T-helper 1 cell (primary cell): ENCODE measurements around the gene TP53AIP1.

Experiments used
- DNase-seq, 5 donors: peaks; one replicate each; pipeline ENCODE4 v3.0.0-alpha.2; 2012 to 2020

TP53AIP1 gene

DNA sequence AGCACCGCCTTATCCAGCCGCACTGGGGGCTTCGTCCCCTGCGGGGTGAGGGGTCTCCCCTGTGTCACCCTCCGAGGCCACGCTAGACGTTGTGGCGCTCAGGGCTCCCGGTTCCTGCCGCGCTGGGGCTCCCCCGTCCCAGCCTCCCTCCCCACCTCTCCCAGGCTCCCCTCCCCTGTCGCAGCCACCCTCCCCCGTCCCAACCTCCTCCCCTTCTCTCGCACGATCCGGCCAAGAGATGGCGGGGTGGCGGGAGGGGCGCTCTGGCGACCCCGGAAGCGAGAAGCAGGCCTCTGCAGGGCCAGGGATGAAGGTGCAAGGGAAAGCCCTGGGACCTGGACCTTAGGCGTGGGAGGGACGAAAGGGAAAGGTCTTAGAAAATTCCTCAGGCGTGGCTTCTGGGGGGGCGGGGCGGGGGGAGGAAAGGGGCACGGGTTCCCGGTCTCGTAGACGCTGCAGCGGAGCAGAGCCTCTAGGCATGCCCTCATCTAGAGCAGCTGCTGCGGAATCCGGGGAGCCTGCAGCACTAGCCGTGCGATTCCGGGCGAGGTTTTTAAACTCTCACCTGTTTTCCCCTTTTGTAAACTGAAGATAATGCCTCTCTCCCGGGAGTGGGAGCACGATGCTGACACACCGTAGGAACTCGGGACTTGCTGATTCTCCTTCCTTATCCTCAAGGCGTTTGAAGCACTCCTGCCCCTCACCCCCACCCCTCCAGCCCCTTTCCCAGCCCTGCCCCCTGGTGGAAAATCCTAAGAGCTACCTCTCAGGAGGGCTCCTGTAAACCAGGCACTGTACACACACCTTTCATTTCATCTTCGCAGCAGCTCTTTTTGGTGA is 37.1 kb downstream of the TP53AIP1 start:
- peak in 3 of 5 donors; percentile 25 to 39 (median 28) for DNase-seq

DNA sequence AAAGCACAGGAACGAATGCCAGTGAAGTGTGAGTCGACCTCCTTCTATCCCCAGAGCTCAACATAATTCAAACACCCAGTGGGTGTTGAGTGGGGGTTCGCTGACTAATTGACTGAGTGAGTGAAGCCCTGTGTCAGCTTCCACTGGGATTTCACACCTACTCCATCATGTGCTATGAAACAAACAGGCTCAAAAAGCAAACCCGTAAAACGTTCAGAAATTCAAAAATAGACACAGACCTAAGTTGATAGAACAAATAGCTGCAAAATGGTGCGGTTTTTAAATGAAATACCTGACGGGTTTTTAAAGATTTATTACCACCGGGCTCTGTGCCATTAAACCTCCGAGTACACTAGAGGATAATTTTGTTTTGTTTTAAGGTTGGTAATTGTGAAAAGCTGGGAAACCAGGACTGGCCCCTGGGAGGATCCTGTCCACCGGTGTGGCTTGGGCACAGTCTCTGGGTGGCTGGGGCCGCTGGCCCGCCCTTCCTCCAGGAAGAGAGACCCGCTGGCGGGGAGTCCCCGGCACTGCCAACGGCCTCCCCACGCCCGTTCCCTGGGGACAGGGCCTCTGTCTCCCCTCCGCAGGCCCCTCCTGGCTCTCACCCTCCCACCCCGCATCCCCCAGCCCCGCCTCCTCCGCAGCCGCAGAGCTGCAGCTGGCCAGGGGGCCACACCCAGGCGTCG is 37.9 kb downstream of the TP53AIP1 start:
- DNase-seq, result no peak

DNA sequence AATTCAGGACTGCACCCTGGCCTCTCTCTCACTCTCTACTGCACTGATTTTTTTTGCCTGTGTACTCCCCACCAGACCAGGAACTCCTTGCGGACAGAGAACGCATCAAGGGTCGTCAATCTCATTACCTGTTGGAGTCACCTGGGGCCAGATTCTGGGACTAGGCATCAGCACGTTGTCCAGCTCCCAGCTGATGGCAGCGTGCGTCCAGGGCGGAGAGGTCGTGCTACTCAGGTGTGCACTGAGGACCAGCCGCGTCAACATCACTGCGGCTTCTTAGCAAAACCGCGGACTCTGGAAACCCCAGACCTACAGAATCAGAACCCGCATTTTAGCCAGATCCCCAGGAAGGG is 38.4 kb downstream of the TP53AIP1 start:
- DNase-seq, result no peak

DNA sequence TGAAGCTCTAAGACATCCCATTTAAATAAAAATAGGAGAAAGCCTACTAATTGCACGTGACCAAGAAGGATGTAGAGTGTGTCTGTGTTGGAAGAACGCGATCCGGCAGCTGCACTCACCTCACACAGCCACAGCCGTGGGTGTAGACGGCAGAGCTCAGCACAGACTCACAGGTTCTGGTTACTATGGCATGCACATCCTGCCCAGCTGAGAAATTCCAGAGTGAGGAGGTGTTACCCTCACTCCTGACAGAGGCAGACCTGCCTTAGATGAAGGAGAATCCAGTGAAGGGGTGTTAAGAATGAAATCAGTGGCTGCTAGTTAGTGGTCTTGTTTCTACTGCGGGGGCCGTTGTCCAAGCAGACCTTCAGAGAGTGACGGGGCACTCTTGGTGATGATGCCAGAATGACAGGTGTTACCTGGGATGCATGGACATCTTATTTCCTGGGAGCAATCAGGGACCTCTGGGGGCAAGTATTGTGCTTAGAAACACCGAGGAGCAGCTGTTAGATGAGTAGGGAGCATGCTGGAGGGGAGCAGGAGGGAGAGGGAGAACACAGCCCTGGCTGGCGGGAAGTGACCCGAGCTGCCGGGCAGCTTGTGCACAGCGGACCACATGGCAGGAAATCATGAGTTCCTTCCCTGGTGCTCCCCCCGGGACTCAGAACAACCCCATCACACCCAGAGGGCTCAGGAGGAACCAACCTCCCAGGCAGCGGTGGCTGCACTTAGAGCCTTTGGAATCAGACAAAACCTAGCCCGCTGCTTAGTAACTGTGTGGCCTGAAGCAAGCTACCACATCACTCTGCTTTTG is 39.2 kb downstream of the TP53AIP1 start:
- no peak for DNase-seq

DNA sequence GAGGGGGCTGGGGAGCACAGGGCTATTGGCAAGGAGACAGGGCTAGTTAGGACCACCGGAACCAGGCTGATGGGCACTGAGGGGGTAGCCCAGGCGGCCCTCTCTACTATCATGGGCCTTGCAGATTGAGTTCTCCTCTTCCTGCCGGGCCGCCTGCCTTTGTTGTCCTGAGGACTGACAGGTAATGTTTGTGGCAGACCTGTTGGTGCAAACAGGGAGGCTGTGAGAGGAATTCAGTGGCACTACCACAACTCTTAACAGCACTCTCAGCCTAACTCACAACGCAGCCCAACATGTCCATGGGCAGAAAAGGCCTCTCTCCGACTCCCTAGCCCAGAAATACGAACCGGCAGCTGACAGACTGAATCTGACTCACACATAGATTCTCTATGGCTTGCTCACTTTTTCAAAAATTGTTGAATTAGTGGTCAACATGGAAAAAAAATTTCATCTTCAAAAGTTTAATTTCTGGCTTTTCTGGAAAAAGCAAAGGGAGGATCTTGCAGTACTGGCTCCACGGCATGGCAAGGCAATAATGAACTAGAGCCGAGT is 40.1 kb downstream of the TP53AIP1 start:
- no peak for DNase-seq

DNA sequence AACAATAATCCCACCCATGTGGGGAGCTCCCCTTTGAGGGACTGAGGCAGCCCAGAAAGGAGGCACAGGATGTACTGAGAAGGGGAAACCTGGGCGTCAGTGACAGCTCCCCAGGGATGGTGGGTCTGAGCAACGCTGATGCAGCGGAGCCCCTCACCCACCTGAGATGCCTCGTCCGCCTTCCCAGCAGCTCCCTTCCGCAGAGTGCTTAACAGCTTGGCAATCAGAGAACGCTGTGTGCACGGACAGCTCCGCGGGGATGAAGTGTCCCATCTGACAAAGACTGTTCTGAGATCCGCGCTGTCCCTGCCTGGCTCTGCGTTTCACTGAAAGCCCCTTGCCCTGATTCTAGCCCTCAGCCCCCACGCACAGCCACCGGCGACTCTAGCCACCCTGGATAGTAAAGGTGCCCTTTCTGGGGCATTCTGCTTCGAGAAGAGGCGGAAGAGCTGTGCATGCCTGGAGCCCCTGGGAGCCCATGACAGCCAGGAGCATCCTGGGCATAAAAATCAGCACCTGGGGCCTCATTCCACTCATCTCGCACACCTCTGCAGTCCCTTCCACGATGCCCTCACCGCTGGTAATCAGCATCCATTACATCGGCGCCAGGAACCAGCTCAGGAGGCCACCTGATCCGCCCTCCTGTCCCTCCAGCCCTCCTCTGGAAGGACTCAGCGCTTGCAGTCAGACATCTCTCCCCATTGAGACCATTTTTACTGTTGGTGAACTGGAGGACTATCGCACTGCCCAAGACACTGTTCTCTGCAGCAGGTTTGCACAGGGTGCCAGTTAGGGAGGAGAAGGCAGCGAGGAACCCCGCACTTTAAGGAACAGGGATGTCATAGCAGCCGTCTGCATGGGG is 40.8 kb downstream of the TP53AIP1 start:
- no peak for DNase-seq

DNA sequence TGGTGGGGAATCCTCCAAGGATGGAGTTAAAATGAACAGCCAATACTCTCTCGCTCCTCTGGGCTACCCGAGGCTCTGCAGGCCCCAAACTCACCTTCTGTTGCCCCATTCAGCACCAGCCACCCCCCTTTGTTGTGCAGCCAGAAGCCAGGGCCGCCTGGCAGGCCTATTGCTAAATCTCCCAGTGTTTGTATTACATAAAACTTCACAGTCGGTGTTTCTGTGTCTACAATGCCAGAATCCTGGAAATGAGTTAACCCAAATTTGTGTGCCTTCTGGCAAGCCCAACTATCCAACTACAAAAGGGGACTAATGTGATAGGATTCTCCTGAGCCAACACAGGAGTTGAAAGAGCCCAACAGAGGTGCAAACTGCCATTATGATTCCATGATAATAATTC is 42.2 kb downstream of the TP53AIP1 start:
- no peak for DNase-seq

DNA sequence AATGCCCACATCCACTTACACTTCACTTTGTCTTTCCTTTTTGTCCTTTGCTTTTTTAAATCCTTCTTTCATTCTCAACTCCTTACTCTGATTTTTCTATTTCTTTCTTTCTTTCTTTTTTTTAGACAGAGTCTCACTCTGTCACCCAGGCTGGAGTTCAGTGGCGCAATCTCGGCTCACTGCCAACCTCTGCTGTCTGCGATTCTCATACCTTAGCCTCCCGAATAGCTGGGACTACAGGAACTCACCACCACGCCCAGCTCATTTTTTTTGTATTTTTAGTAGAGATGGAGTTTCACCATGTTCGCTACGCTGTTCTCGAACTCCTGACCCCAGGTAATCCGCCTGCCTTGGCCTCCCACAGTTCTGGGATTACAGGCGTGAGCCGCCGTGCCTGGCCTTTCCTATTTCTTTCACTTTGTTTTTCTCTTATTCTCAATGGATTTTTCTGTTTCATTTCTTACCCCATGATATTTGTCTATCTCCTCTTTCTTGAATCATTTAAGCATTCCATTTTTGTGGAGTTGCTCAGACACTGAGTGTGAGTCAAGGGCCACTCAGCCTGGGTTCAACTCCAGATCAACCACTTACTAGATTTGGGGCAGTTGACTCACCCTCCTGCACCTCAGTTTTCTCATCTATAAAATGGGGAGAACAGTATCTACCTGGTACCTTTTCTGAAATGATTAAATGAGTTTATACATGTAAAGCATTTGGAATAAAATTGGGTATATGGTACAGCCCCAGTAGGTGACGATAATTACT is 43.9 kb downstream of the TP53AIP1 start:
- DNase-seq, result no peak

DNA sequence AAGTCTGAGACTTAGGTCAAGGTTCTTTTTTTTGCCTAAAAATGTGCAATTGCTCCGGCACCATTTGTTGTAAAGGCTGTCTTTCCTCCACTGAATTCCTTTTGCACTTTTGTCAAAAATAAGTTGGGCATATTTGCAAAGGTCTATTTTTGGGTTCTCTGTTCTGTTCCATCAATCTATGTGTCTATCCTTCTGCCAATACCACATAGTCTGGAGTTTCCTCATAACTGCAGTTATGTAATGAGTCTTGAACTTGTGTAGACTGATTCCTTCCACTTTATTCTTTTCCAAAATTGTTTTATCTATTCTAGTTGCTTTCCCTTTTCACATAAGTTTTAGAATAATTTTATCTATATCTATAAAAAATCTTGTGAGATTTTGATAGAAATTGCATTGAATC is 44.8 kb downstream of the TP53AIP1 start:
- no peak for DNase-seq

DNA sequence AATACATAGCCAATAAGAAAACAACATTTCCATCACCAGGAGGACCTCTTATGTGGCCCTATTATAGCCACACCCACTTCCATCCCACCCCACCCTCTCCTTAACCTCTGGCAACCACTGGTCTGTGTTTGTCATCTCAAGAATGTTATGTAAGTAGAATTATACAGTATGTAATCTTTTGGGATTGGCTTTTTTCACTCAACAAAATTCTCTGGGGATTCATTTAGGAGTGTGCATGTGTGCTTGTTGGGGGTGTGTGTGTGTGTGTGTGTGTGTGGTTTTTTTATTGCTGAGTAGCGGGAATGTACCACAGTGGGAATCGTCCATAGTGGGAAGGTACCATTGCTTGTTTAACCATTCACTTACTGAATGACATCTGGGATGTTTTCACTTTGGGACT is 46.3 kb downstream of the TP53AIP1 start:
- DNase-seq, result no peak

DNA sequence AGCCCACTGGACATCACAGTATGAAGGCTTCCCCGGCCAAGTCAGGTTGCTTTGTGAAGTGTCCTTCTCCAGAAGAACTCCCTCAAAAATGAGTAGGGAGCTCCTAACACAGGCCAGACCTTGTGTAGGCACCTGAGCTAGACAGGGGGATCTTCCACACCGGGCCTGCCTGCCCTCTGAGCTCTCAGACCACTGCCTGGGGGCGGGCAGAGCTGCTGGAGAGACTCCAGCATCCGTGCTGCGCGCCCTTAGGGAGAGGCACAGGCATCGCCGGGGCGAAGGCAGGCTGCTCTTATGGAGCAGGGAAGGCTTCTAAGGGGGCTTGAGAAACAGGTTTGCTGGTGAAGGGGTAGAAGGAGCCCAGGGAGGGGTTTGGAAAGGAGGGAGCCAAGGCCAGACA is 47.1 kb downstream of the TP53AIP1 start:
- DNase-seq, result no peak

DNA sequence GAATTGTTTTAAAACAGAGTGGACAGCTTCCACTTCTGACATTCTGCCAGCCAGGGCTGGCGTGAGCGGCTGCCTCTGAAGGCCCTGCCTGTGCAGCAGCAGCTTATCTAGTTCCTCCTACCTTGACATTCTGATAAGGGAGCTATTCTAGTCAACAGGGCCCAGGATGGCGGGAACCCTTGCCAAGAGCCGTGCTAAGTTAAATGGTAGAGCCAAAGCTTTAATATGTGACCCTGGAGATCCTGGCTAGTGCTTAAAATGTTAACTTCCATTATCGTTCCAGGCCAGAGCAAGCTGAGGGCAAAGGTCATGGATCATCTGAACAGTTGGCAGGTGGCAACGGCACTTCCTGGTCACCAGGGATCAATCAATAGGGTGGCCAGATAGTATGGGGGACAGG is 48.0 kb downstream of the TP53AIP1 start:
- DNase-seq, result no peak

DNA sequence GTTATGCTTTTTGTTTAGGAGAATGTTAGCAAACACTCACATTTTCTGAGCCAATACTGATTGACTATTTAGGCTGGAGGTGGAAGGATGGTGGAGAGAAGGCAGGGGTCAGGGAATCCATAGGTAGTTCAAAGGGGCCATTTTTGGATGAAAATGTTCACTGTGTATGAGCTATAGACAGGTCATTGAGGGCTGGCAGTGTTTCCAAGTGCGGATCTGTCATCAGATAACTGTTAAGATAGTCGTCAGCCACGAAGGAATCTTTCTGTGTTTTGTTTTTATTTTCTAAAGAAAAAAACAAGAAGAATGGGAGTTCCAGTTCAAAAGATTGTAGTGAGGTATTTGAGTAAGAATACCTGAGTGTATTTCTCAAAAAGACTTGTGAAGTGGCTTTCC is 48.4 kb downstream of the TP53AIP1 start:
- DNase-seq, result no peak

DNA sequence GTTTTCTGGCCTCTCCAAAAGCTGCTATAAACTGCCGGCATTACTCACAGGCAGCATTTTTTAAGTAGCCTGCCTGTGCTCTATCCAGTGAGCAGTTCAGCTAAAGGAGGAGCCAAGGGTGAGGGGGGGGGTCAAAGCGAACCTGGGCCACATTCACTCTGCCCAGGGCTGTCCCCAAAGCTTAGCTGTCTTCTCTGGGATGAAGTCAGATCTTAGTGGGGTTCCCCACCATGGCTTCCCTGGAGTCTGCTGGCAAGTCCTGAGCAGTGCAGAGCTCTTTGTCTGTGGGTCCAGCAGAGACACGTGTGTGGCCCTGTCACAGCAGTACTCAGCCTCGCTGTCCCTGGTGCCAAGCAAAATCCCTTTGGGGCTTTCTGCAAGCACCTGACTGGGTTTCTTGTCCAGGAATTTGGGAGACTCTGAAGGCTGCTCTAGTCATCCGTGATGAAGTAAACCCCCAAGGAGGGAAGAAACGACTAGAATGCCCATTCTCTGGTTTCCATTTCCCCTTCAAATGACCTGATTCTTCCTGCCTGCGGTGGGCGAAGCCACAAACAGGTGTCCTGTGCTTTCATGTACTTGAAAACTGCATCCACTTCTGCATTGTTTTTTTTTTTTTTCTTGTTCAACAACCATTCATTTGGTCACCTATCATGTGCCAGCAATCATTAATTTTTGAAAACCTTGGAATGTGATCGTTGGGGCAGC is 48.9 kb downstream of the TP53AIP1 start:
- no peak for DNase-seq

DNA sequence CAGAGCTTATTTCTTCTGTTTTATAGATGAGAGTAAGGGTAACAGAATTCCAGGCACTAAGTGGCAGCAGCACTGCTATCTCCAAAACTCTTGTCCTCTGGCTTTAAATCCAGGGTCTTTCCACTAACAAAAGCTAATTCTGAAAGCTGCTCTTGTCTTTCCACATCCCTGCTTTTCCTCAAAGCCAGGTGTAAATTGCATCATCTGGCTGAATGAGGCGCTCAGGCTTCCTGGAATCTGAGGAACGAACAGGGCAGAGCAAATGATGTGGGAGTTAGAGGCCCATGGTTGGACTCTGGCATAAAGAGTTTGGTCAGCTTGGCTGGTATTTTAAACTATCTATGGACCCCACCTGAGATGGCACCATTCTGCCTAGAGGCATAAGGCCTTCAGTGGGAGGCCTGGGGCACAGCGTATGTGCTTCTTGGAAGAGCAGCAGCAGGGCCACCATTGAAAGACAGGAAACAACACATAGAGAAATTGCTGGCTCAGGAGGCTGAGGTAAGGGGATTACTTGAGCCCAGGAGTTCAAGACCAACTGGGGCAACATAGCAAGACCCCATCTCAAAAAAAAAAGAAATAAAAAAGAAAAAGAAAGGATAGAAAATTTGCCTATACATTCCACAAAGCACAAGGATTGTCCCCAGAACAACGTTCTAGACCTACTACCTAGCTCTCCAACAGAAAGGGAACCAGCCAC is 49.7 kb downstream of the TP53AIP1 start:
- no peak for DNase-seq

DNA sequence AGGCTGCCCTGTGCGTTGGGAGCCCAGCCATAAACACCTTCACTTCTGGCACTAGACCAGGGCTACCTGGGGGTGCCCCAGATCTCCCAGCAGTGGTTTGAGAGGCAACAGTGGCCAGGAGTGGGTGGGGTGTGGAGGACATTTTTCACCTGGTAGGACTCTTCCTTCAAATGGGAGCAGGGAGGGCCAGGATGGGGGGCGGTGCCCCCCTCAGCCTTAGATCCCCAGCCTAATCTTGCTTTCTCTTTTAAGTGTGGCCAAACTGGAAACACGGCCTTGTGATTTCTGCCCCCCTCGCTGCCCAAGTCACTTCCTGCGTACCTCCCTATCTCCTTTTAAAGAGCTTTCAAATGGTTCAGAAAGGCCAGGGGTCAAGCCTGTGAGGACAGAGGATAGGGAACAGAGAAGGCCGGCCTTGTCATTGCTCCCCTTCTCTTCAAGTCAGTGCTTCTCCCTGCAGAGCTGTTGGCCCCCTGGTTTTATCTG is 50.7 kb downstream of the TP53AIP1 start:
- no peak for DNase-seq

DNA sequence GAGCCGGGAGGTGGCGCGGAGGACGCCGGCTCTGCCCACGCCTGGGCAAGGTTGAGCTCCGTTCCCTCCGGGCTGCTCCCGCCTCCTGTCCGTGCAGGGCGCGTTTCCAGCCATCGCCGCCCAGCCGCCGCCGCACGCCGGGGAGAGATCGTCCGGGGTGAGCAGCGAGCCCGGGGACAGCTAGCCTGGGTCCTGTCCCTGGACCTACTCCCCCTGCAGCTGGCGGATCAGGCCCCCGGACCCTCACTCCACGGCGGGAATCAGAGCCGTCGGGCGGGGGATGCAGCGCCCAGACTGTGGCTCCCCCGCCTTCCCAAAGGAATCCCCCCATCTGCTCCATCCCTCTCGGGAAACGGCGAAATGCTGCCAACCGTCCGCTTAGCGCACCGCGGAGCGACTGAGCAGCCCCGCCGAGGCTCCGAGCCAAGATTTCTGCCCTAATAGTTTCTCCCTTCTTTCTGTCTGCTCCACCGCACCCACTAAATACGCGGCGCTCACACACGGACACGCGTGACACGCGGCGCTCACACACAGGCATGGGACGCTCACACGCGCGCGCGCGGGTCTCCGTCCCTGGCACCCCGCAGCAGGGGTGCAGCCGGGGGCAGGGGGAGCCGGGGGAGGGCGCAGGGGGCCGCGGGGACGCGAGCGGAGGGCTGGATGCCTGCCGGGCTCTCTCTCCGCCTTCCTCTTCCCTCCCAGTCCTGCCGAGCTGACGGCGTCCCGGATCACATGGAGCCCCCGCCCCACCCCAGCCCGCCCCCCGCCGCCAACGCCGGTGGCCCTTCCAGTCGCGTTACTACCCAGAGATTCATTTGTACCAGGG is 51.9 kb downstream of the TP53AIP1 start, which contains the start of gene KCNJ5:
TSS of gene KCNJ5 (plus strand) at position 814 of the 826 bp plus-strand sequence. CDS start 19,918 bp downstream, outside the sequence.
- DNase-seq, result no peak

DNA sequence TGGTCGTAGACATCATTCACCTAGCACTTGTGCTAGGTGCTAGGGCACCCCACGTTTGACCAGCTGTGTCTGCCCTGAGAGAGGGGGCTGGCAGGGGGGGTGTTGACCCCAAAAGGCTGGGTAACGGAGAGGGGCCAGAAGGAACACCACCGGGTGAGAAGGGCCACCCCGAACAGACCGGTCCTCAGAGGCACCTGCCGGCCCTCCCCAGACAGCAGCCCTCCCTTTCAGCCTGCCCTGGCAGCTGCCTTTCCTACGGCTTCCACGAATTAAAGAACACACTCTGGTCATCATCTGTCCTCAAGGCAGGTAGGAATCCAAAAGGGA is 52.5 kb downstream of the TP53AIP1 start:
- DNase-seq, result no peak

DNA sequence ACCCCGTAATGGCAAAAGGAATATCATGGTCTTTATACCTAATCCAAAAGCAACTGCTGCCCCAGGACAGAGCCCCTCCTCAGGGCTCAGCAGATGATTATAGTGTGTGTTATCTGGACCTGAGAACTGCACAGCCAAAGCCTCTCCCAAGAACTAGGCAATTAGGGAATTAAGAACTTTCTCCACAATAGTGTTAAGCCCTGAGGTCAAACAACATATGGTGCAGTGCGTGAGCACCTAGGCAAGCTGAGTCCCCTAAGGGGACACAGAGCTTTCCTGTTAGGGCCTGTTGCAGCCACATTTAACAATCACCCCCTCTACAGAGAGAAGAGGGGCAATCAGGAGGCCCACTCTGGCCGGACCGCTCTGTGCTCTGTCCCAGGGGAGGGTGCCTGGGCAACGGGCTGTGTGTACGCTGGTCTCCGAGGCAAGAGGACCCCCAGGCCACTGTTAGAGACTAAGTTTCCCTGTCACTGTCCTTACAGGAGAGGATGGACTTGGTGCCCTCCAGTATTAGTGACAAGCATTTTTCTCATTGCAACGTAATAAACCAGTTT is 52.9 kb downstream of the TP53AIP1 start:
- DNase-seq, result no peak
